ENCODE results near the gene PADI6.
"Not testable (repeated sequence)": the region's sequence is repeated elsewhere in the genome, so short reads cannot be mapped to it uniquely, and the experiment has no call there.

The PADI6 gene

GRCh38 chr1:17371896-17372295 is at the start of gene PADI6:
Gene PADI6, plus strand, starts transcription at chr1:17372196. Its CDS starts 50 bp downstream, at chr1:17372246.
- no peak for DNase-seq (ENCODE audit: low read depth)

- no peak for DNase-seq (ENCODE audit: low read depth)
These were observed 43.1 kb upstream of the PADI6 start for GRCh38 chr1:17328855-17329254.

- DNase-seq (ENCODE audit: low read depth), result no peak
These were observed 42.4 kb upstream of the PADI6 start for GRCh38 chr1:17329610-17330009.

GRCh38 chr1:17330856-17331255 is 41.1 kb upstream of the PADI6 start:
- no peak for DNase-seq (ENCODE audit: low read depth)

- no peak for DNase-seq (ENCODE audit: low read depth)
These were observed 38.9 kb upstream of the PADI6 start for GRCh38 chr1:17333081-17333480.

- DNase-seq (ENCODE audit: low read depth), result no peak
These were observed 35.9 kb upstream of the PADI6 start for GRCh38 chr1:17335821-17336710.

- no peak for DNase-seq (ENCODE audit: low read depth)
These were observed 33.1 kb upstream of the PADI6 start for GRCh38 chr1:17338706-17339493.

GRCh38 chr1:17339521-17339920 is 32.5 kb upstream of the PADI6 start:
- no peak for DNase-seq (ENCODE audit: low read depth)

GRCh38 chr1:17340358-17340757 is 31.6 kb upstream of the PADI6 start:
- no peak for DNase-seq (ENCODE audit: low read depth)

GRCh38 chr1:17342014-17342441 is 30.0 kb upstream of the PADI6 start:
- no peak for DNase-seq (ENCODE audit: low read depth)

- DNase-seq (ENCODE audit: low read depth), result not testable (repeated sequence)
These were observed 26.5 kb upstream of the PADI6 start for GRCh38 chr1:17345506-17345905.

- DNase-seq (ENCODE audit: low read depth), result no peak
These were observed 25.8 kb upstream of the PADI6 start for GRCh38 chr1:17346046-17346789.

- no peak for DNase-seq (ENCODE audit: low read depth)
These were observed 24.0 kb upstream of the PADI6 start for GRCh38 chr1:17347769-17348592.

- no peak for DNase-seq (ENCODE audit: low read depth)
These were observed 23.3 kb upstream of the PADI6 start for GRCh38 chr1:17348593-17349234.

GRCh38 chr1:17350083-17350482 is 21.9 kb upstream of the PADI6 start:
- DNase-seq (ENCODE audit: low read depth), result no peak

GRCh38 chr1:17350928-17351446 is 21.0 kb upstream of the PADI6 start:
- DNase-seq (ENCODE audit: low read depth), result no peak

- no peak for DNase-seq (ENCODE audit: low read depth)
These were observed 20.2 kb upstream of the PADI6 start for GRCh38 chr1:17351598-17352324.

GRCh38 chr1:17352419-17352909 is 19.5 kb upstream of the PADI6 start:
- no peak for DNase-seq (ENCODE audit: low read depth)

GRCh38 chr1:17355898-17356297 is 16.1 kb upstream of the PADI6 start:
- DNase-seq (ENCODE audit: low read depth), result no peak

All from T-helper 22 cell (primary cell).